ENCODE results near the gene MLEC. TPM values are rescaled to one million over a fixed set of nuclear protein-coding genes. Genes with fewer than 3 reads are reported as not detected.

Gene MLEC
- total and polyA plus RNA-seq, 9 of the 15 experiments (the other 6 are each of a cell fraction or from before 2014, with no cell fraction given), result 18.5 to 108 (median 57.8) TPM

DNA sequence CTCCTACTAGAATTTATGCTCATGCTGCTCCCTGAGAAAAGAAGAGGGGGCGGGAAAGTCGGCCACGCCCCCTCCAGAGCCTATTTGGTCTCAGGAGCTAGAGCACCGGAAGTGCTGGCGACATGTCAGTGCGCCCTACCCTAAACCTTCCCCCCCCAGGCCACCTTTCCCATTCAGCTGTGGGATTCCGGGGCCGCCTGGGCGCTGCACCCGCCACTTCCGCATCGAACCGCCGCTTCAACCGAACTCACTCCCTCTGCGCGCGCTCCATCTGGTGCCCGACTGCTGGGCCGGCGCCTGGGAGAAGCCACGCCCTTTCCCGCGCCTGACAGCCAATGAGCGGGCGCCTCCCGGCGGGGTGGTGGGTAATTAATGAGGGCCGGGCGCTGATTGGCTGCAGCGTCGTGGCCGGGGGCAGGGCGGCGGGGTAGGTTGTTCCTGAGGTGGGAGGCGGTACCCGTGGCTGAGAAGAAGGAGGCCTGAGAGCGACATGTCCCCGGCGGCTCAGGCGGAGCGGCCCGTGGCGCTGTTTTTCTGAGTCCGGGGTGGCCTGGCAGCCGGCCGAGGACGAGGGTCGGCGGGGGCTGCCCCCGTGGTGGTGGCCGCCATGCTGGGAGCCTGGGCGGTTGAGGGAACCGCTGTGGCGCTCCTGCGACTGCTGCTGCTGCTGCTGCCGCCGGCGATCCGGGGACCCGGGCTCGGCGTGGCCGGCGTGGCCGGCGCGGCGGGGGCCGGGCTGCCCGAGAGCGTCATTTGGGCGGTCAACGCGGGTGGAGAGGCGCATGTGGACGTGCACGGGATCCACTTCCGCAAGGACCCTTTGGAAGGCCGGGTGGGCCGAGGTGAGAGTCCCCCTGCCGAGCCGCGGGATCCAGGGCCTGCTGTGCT is at the start of gene MLEC (continued):
- TF ChIP-seq, protein P1, sequence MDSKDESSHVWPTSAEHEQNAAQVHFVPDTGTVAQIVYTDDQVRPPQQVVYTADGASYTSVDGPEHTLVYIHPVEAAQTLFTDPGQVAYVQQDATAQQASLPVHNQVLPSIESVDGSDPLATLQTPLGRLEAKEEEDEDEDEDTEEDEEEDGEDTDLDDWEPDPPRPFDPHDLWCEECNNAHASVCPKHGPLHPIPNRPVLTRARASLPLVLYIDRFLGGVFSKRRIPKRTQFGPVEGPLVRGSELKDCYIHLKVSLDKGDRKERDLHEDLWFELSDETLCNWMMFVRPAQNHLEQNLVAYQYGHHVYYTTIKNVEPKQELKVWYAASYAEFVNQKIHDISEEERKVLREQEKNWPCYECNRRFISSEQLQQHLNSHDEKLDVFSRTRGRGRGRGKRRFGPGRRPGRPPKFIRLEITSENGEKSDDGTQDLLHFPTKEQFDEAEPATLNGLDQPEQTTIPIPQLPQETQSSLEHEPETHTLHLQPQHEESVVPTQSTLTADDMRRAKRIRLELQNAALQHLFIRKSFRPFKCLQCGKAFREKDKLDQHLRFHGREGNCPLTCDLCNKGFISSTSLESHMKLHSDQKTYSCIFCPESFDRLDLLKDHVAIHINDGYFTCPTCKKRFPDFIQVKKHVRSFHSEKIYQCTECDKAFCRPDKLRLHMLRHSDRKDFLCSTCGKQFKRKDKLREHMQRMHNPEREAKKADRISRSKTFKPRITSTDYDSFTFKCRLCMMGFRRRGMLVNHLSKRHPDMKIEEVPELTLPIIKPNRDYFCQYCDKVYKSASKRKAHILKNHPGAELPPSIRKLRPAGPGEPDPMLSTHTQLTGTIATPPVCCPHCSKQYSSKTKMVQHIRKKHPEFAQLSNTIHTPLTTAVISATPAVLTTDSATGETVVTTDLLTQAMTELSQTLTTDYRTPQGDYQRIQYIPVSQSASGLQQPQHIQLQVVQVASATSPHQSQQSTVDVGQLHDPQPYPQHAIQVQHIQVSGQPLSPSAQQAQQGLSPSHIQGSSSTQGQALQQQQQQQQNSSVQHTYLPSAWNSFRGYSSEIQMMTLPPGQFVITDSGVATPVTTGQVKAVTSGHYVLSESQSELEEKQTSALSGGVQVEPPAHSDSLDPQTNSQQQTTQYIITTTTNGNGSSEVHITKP (IDR thresholded peaks at IDR 0.05; ENCODE audit: partially characterized antibody), result no peak
- peak; percentile 52 for TF ChIP-seq SMAD4 (CRISPR knock-in tag; conservative IDR thresholded peaks at IDR 0.05)
- TF ChIP-seq, protein P2, sequence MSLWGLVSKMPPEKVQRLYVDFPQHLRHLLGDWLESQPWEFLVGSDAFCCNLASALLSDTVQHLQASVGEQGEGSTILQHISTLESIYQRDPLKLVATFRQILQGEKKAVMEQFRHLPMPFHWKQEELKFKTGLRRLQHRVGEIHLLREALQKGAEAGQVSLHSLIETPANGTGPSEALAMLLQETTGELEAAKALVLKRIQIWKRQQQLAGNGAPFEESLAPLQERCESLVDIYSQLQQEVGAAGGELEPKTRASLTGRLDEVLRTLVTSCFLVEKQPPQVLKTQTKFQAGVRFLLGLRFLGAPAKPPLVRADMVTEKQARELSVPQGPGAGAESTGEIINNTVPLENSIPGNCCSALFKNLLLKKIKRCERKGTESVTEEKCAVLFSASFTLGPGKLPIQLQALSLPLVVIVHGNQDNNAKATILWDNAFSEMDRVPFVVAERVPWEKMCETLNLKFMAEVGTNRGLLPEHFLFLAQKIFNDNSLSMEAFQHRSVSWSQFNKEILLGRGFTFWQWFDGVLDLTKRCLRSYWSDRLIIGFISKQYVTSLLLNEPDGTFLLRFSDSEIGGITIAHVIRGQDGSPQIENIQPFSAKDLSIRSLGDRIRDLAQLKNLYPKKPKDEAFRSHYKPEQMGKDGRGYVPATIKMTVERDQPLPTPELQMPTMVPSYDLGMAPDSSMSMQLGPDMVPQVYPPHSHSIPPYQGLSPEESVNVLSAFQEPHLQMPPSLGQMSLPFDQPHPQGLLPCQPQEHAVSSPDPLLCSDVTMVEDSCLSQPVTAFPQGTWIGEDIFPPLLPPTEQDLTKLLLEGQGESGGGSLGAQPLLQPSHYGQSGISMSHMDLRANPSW (CRISPR knock-in tag; IDR thresholded peaks at IDR 0.05), result no peak
- no peak for TF ChIP-seq ILK (tag; IDR thresholded peaks at IDR 0.05; ENCODE audit: borderline replicate concordance, low read depth)
- TF ChIP-seq GTF2B (IDR thresholded peaks at IDR 0.05; ENCODE audit: extremely low read depth, insufficient read length), result no peak
- TF ChIP-seq NCOA2 (IDR thresholded peaks at IDR 0.05; ENCODE audit: partially characterized antibody in 2 of 2), result no peak
- TF ChIP-seq, protein P3, sequence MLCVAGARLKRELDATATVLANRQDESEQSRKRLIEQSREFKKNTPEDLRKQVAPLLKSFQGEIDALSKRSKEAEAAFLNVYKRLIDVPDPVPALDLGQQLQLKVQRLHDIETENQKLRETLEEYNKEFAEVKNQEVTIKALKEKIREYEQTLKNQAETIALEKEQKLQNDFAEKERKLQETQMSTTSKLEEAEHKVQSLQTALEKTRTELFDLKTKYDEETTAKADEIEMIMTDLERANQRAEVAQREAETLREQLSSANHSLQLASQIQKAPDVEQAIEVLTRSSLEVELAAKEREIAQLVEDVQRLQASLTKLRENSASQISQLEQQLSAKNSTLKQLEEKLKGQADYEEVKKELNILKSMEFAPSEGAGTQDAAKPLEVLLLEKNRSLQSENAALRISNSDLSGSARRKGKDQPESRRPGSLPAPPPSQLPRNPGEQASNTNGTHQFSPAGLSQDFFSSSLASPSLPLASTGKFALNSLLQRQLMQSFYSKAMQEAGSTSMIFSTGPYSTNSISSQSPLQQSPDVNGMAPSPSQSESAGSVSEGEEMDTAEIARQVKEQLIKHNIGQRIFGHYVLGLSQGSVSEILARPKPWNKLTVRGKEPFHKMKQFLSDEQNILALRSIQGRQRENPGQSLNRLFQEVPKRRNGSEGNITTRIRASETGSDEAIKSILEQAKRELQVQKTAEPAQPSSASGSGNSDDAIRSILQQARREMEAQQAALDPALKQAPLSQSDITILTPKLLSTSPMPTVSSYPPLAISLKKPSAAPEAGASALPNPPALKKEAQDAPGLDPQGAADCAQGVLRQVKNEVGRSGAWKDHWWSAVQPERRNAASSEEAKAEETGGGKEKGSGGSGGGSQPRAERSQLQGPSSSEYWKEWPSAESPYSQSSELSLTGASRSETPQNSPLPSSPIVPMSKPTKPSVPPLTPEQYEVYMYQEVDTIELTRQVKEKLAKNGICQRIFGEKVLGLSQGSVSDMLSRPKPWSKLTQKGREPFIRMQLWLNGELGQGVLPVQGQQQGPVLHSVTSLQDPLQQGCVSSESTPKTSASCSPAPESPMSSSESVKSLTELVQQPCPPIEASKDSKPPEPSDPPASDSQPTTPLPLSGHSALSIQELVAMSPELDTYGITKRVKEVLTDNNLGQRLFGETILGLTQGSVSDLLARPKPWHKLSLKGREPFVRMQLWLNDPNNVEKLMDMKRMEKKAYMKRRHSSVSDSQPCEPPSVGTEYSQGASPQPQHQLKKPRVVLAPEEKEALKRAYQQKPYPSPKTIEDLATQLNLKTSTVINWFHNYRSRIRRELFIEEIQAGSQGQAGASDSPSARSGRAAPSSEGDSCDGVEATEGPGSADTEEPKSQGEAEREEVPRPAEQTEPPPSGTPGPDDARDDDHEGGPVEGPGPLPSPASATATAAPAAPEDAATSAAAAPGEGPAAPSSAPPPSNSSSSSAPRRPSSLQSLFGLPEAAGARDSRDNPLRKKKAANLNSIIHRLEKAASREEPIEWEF (CRISPR knock-in tag; IDR thresholded peaks at IDR 0.05), result no peak
- TF ChIP-seq HMGXB4 (CRISPR knock-in tag; IDR thresholded peaks at IDR 0.05), result 0 out of 2 replicates have a peak, but pooled peaks have one; percentile 35
- TF ChIP-seq ARID2 (IDR thresholded peaks at IDR 0.05), result no peak
- no peak for TF ChIP-seq ZNF551 (CRISPR knock-in tag; IDR thresholded peaks at IDR 0.05)
- TF ChIP-seq ZFP36 (IDR thresholded peaks at IDR 0.05; ENCODE audit: low read depth, low read length, partially characterized antibody), result peak; percentile 5
